NB4 (cell line): Measurements from ENCODE around the gene EXD1.
"Not testable (repeated sequence)": the region's sequence is repeated elsewhere in the genome, so short reads cannot be mapped to it uniquely, and the experiment has no call there.

Experiments
- MYC ChIP-seq: IDR thresholded peaks from 2 replicates; pipeline ENCODE4 v1.6.1; 2011; ENCODE audit warnings: low read depth, low read length
- POLR2A ChIP-seq: IDR thresholded peaks from 2 replicates; pipeline ENCODE4 v1.6.1; 2011; ENCODE audit warnings: mild to moderate bottlenecking; ENCODE audit not compliant: insufficient read length; ENCODE audit errors: extremely low read depth
- TF ChIP-seq, protein P1 (sequence below): IDR thresholded peaks from one replicate; pipeline ENCODE4 v1.5.1; 2012; ENCODE audit warnings: low read depth, low read length

- TF ChIP-seq, protein P1, sequence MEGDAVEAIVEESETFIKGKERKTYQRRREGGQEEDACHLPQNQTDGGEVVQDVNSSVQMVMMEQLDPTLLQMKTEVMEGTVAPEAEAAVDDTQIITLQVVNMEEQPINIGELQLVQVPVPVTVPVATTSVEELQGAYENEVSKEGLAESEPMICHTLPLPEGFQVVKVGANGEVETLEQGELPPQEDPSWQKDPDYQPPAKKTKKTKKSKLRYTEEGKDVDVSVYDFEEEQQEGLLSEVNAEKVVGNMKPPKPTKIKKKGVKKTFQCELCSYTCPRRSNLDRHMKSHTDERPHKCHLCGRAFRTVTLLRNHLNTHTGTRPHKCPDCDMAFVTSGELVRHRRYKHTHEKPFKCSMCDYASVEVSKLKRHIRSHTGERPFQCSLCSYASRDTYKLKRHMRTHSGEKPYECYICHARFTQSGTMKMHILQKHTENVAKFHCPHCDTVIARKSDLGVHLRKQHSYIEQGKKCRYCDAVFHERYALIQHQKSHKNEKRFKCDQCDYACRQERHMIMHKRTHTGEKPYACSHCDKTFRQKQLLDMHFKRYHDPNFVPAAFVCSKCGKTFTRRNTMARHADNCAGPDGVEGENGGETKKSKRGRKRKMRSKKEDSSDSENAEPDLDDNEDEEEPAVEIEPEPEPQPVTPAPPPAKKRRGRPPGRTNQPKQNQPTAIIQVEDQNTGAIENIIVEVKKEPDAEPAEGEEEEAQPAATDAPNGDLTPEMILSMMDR, result not testable (repeated sequence)
- TF ChIP-seq POLR2A, MYC: not testable (repeated sequence)
Observed at GRCh38 chr15:41139112-41139511, 91.4 kb downstream of the EXD1 start.
